ENCODE results near the gene MSH4.

MSH4 gene

GRCh38 chr1:75953461-75953860, 156.8 kb downstream of the MSH4 start:
- Histone ChIP-seq H3K36me3 (ENCODE audit: control insufficient read depth, insufficient read depth, low read length) (no peaks in the 10 kb centered on the region), H3K27me3 (ENCODE audit: control insufficient read depth, insufficient read depth, low read length) (no peaks in the 10 kb centered on the region), H3K4me3 (ENCODE audit: low read length) (no peak overlapping the region), H3K9ac (ENCODE audit: low read length) (no peak overlapping the region), H3K4me1 (ENCODE audit: control insufficient read depth, insufficient read depth, low read length) (no peaks in the 10 kb centered on the region), H3K9me3 (ENCODE audit: control insufficient read depth, low read length) (no peaks in the 10 kb centered on the region)

DNA sequence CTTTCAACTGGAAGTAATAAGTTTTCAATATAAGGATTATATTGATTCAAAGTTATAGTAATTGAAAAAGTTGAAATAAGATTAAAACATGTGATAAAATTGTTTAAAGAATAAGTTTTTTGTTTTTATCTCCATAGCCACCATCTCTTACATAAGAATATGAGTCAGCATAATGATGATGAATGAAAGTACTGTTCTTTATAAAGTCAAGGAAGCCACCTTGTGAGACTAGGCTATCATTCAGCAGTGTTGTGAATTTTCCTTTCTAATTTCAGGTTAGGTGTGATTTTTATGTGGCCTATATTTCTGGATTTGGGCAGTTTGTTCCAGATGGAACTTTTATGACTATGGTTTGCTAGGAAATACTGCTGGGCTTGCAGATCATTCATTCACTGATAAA, 157.9 kb downstream of the MSH4 start:
- Histone ChIP-seq H3K27me3 (ENCODE audit: control insufficient read depth, insufficient read depth, low read length) (no peaks in the 10 kb centered on the region), H3K4me3 (ENCODE audit: low read length) (no peak overlapping the region), H3K4me1 (ENCODE audit: control insufficient read depth, insufficient read depth, low read length) (no peaks in the 10 kb centered on the region), H3K36me3 (ENCODE audit: control insufficient read depth, insufficient read depth, low read length) (no peaks in the 10 kb centered on the region), H3K9ac (ENCODE audit: low read length) (no peak overlapping the region), H3K9me3 (ENCODE audit: control insufficient read depth, low read length) (no peaks in the 10 kb centered on the region)
